HG03571 (cell line): ENCODE measurements around the gene CAV1.

Experiments
- ATAC-seq: cut with Tn5 transposase; IDR thresholded peaks from one replicate; pipeline ENCODE4 v1.9.1; 2021; ENCODE audit not compliant: unreplicated experiment

CAV1 gene

DNA sequence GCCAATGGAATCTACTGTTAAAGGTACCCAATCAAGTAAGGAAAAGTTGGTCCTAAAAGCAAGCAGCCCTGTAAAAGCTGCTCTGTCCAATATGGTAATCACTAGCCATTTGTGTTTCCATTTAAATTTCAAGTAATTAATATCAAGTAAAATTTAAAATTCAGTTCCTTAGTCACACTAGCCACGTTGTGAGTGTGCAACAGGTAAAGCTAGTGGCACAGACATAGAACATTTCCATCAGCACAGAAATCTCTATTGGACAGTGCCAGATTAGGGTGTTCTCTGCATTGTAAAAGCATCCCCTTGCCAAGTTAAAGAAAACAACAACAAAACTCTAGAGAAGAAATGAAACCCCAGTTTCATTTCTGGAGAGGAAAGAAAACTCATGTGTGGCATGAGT, 4.4 kb downstream of the CAV1 start:
- no peak for ATAC-seq

DNA sequence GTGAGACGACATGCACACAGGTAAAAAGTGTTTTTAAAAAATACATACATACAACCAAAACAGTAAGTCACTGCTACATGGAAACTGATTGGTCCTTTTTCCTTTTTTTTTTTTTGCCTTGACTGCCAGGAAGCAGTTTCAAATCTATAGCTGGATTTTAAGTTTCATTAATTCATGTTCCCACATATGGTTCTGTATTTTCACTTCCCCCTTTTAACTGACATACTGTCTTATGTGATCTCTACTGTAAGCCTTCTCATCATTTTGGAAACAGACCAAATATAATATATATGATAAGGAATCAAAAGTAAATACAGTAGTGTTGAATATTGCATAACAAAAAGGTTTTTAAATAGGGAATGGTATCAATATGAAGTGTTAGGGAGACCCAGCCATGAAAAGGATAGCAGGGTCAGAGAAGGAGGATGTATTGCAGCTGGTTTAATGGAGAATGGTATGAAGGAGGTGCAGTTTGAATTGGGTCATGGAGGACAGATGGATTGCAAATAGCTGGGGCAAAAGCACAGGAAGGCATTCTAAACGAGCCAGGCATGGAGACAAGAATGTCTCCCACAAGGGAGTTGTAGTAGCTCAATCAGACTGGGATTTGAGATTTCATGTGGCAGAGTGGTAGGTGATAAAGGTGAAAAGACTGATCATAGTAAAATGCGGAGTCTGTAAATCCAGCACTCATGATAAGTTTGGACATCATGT, 5.4 kb downstream of the CAV1 start:
- ATAC-seq: no peak

DNA sequence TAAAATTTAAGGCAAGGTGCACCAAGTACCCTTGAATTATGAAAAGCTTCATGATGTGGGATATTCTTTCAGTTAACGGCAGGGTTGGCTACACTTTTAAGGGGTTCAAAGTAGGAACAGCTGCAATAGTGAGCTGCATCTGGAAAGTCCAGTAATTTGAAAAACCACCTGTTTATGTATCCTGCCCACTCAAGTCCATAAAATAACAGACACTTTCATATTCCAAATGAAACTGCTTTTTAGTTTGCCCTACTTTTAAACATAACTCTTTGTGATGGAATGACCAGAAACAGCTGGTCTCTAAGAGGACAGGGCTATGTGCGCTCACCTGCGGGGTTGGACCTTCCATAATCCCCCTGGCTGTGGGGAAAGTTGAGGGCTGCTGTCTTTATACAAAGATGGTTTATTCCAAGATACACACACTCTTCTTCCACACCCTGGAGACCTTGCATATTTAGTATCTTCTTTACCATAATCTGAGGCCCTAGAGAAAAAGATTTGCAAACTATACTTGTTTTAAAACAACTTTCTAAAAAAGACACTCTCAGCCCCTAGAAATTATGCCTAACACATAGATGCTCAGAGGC, 7.4 kb downstream of the CAV1 start:
- ATAC-seq: no peak

- no peak for ATAC-seq
Measured at GRCh38 chr7:116534790-116535189, 10.0 kb downstream of the CAV1 start.

DNA sequence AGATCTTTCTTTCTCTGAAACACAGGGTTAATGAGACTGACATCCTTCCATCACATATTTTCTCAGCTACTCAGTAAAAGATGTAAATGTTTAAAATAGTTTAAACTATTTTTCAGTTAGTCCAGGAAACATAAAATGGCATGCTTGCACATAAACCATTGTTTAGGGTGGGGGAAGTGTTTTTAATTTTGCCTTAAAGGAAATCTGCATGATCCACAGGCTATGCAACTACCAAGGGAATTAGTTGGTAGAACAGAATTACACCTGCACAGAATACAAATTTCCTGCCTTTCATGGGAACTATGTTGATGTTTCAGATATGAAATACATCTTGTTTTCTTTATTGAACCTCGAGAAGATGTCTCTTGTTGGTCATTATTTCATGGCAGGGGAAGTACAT, 10.6 kb downstream of the CAV1 start:
- ATAC-seq: no peak

DNA sequence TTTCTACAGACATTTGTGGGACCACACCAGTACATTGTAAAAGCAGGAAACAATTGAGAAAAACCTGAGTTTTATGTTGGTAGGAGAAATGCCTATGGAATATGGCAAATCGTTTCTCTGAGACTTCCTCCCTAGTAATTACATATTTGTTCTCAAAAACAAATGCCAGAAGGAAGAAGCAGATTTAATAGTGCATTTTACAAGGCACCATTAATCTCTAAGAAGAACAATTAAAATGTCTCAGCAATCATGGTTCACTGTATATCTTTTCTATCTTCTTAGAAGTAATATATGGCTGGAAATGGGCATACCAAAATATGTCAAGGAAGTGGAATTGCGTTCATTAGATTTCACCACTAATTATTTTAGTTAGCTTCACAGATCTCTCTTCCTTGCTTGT, 13.3 kb downstream of the CAV1 start:
- no peak for ATAC-seq

DNA sequence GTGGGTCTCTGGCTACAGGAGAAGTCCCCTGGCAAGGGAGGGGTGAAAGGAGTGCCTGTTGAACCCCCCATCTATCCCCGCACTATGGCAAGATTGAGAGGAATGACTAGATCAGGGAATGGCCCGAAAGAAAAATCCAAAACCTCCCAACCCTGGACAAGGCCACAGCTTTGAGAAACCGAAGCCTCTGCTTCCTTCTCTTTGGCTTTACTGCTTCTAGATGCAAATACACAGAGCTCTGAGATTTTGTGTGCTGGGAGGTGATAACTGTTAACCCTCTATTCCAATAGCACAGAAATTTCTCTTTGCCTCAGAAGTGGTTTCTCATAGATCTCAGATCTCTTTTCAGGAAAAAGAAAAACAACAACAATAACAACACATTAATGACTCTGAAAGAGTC, 15.0 kb downstream of the CAV1 start:
- ATAC-seq: no peak

GRCh38 chr7:116540743-116541142, 15.9 kb downstream of the CAV1 start:
- no peak for ATAC-seq

GRCh38 chr7:116541951-116542350, 17.1 kb downstream of the CAV1 start:
- no peak for ATAC-seq

DNA sequence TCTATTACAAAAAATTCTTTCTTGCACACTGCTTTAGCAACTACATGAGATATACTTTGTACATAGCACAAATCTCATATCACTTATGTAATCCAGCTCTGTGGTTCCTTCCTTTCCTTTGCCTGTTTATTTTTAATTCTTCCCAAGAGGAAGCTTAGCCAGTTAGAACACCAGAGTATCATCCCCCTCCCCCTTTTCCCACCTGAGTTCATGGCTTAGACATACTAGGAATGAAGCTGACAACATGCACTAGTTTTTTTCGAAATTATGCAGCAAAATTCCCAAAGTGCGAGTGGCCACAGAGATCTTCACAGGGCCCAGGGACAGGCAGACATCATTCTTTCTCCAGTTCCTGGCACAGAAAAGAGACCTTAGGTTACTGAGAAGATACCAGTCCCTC, 17.8 kb downstream of the CAV1 start:
- no peak for ATAC-seq

- ATAC-seq: no peak
Measured at GRCh38 chr7:116543664-116544063, 18.8 kb downstream of the CAV1 start.

DNA sequence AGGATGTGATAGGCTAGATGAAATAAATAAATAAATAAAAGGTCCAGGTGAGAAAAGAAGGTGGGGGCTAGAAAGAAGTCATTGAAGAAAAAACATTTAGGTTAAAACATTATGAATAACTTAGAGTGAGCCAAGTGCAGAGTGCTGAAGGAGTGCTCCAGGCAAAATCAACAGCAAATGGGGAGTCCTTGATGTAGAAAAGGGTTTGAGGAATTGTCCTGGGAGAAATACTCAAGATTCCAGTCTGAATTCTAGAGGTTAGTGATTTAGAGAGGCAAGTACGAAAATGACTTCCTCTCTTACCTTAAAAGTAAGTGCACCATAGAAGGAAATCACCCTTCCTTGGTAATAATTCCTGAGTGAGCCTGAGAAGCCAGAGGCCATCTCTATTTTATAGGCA, 19.7 kb downstream of the CAV1 start:
- no peak for ATAC-seq

GRCh38 chr7:116545411-116545993, 20.7 kb downstream of the CAV1 start:
- no peak for ATAC-seq

GRCh38 chr7:116546054-116546453, 21.2 kb downstream of the CAV1 start:
- no peak for ATAC-seq

DNA sequence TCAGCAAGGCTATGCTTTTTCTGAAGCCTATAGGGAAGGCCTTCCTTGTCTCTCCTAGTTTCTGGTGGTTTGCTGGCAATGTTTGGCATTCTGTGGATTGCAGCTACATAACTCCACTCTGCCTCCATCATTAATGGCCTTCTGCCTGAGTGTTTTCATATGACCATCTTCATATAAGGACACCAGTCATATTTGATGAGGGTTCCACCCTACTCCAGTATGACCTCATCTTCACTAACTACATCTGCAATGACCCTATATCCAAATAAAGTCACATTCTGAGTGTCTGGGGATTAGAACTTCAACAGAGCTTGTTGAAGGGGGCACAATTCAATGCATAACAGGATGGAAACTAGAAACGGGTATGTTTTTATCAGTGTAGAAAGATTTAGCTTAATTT, 22.1 kb downstream of the CAV1 start:
- no peak for ATAC-seq

- ATAC-seq: no peak
Measured at GRCh38 chr7:116547347-116547746, 22.5 kb downstream of the CAV1 start.

DNA sequence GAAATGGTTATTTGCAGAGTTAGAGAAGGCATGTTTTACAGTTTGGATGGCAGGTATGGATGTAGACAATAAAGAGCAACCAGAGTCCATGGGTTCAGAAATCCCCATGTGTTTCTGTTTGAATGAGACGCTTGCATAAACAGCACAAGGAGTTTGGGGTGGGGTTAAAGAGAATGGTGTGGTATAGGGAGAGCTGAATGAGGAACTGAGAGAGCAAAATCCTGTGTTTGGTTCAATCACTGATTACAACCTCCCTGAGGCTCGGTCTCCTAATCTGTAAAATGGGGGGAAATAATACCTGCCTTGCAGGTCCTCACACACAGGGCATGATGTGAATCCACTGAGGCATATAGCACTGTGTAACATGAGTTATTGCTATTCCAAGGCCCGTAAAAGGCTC, 23.7 kb downstream of the CAV1 start:
- ATAC-seq: peak; percentile 81

DNA sequence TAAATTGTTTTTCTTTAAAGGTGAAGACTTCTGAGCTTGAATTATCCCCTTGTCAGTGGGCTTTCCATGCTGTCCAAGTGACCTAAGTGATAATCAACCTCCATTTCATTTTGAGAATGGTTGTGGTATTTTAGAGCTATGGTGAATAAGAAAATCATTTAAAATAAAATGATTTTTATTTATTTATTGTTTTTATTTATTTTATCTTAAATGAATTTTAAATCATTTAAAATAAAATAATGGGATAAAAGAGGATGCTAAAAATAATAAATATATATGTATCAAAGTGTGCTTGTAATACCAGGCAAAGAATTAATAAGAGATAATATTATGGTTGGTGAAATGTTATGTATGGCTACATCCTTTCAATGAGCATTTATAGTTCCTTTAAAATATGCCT, 24.5 kb downstream of the CAV1 start:
- ATAC-seq: no peak

- ATAC-seq: no peak
Measured at GRCh38 chr7:116551692-116552091, 26.9 kb downstream of the CAV1 start.

DNA sequence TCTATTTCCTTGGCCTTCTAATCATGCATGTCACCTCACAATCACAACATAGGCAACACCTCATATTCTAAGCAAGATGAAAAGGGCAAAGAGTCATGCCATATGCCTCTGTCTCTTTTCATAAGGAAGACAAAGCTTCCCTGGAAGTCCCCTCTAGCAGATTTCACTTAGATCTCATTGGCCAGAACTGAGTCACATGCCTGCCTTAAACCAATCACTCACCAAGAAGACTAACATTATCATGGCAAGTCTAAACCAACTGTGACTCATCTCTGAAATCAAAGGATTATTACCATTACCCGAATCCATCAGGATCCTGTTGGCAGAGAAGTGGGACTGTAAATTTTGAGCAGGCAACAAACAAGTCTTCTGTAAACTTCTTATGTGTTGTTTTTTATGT, 27.8 kb downstream of the CAV1 start:
- no peak for ATAC-seq

GRCh38 chr7:116553168-116553964, 28.5 kb downstream of the CAV1 start:
- no peak for ATAC-seq

DNA sequence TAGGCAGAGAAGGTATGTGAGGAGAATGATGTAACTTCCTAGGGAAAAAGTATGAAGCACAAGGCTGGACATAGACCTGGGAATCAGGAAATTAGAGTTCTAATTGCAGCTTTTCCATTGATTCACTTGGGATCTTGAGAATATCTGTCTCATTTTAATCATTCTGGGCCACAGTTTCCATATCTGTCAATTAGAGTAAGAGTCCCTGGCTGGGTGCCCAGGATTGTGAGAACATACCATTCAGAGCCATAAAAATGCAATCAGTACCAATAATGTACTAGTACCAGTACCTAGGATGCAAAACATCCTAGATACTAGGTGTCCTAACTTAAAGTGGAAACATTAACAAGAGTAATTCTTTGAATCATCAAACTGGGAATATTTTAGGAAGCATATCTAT, 29.6 kb downstream of the CAV1 start:
- ATAC-seq: no peak
